ENCODE measurements around the gene DACH1. TPM values are rescaled to one million over a fixed set of nuclear protein-coding genes. Genes with fewer than 3 reads are reported as not detected.

The DACH1 gene
- total RNA-seq, 3 donors from 2014 or later = 0.05 to 0.08 TPM; not detected in 1

GRCh38 chr13:71516521-71516920 is 350.5 kb downstream of the DACH1 start:
- no peaks in the 10 kb centered on the region for H3K27me3 Mint-ChIP-seq (ENCODE audit: low read depth)
- ATAC-seq (no peak), DNase-seq (no peak)
- H3K4me3 Mint-ChIP-seq = no peak overlapping the region
- H3K4me1 Mint-ChIP-seq (ENCODE audit: low read depth) = no peaks in the 10 kb centered on the region
- H3K36me3 Mint-ChIP-seq (ENCODE audit: insufficient read depth) = no peaks in the 10 kb centered on the region
- no peaks in the 10 kb centered on the region for H3K9me3 Mint-ChIP-seq

DNA sequence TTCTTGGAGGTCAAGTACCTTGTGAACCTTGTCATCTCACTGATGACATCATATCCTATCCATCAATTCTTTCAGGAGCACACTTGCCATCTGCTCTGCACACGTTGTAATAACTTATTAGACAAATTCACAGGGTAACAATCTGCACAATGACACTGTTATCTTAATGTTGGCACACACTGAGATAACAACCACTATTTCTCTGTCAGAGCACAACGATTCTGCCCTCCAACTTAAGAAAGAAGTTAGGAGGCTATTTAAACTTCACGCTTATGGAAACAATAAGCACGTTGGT is 351.3 kb downstream of the DACH1 start:
- ATAC-seq (no peak), DNase-seq (no peak)
- H3K9me3 Mint-ChIP-seq = no peaks in the 10 kb centered on the region
- H3K4me1 Mint-ChIP-seq (ENCODE audit: low read depth) = no peaks in the 10 kb centered on the region
- no peaks in the 10 kb centered on the region for H3K27me3 Mint-ChIP-seq (ENCODE audit: low read depth)
- H3K4me3 Mint-ChIP-seq = no peak overlapping the region
- H3K36me3 Mint-ChIP-seq (ENCODE audit: insufficient read depth) = no peaks in the 10 kb centered on the region

DNA sequence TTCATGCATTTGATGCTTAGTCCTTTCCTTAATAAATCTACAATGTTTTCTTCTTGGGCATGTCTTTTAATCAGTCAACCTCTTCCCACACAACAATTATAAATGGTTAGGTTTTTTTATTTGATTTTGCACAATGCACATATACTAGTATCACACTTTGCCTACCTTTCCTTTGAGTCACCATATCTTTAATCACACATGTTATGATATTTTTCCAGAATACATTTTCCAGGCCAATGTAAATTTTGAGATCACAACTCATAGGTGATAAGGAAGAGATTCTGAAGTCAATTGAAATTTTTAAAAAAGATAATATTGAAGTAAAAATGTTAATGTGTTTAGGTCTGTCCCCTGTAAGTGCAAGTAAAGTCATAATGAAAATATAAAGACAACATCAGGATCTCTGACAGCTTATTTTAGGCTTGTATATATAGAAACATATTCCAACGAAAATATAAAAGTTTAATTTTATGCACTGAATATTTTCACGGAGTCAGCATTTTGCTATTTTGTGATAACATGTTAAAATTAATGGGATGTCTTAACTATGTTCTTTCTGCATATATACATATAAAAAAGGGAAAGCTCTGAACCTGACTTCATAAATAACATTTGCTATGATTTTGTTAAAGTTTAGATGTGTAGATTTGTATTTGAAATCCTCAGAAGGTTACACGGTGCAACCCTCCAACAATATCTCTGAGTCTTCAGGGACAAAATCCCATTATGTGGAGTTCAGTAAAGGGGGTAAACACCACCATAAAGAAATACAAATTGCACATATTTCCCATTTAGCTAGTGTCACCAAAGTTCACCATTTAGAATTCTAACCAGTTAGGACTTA is 351.9 kb downstream of the DACH1 start:
- Mint-ChIP-seq H3K4me1 (ENCODE audit: low read depth) (no peaks in the 10 kb centered on the region), H3K27me3 (ENCODE audit: low read depth) (no peaks in the 10 kb centered on the region), H3K4me3 (no peak overlapping the region), H3K9me3 (no peaks in the 10 kb centered on the region), H3K36me3 (ENCODE audit: insufficient read depth) (no peaks in the 10 kb centered on the region)
- DNase-seq (no peak), ATAC-seq (no peak)

DNA sequence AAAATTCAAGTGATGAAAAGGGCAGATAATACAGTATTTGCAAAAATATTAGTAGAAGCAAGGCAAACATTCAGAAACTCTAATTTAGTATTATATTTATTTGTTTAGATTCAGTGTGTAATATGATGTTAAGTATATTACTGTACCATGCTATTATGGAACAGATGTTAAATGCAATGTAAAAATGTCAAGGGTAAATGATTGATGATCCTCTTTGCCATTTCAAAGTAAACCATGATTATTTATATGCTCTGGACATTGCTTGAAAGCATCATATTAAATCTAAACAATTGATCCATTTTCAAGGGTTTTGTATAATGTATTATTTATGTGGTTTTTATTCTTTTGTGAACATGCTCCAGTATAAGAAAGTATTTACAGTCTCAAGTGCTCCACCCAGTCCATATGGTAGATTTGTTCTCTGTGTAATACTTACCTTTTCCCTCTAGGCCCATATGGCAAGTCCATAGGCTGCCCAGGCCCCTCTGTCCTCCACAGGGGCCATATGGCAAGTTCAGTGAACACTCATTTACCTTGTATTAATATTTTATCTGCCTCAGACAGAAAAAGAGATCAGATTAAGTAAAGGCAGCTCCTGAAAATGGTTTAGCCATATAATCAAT is 353.5 kb downstream of the DACH1 start:
- Mint-ChIP-seq H3K4me1 (ENCODE audit: low read depth) (no peaks in the 10 kb centered on the region), H3K27me3 (ENCODE audit: low read depth) (no peaks in the 10 kb centered on the region), H3K9me3 (no peaks in the 10 kb centered on the region), H3K4me3 (no peak overlapping the region), H3K36me3 (ENCODE audit: insufficient read depth) (no peaks in the 10 kb centered on the region)
- DNase-seq (no peak), ATAC-seq (no peak)

DNA sequence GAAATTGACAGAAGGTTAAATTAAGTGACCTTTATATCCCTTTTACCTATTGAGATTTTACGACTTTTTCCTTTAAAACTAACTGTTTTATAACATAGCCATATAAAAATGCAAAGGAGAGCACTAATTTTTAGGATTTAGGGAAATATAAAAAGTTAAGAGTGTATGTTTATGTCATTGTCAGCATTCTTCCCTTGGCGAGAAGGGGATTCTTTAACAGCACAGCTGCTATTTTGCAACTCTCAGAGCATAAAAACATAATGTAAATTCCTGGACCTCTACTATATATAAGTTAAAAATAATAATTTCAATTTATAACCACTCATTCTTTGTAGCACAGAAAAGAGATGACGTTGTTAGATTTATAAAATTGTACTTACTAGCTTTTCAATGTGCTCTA is 363.2 kb downstream of the DACH1 start:
- Mint-ChIP-seq H3K9me3 (peaks cover 4% of the 10 kb centered on the region), H3K27me3 (ENCODE audit: low read depth) (no peaks in the 10 kb centered on the region), H3K4me1 (ENCODE audit: low read depth) (no peaks in the 10 kb centered on the region), H3K4me3 (no peak overlapping the region), H3K36me3 (ENCODE audit: insufficient read depth) (no peaks in the 10 kb centered on the region)
- DNase-seq (no peak), ATAC-seq (no peak)

DNA sequence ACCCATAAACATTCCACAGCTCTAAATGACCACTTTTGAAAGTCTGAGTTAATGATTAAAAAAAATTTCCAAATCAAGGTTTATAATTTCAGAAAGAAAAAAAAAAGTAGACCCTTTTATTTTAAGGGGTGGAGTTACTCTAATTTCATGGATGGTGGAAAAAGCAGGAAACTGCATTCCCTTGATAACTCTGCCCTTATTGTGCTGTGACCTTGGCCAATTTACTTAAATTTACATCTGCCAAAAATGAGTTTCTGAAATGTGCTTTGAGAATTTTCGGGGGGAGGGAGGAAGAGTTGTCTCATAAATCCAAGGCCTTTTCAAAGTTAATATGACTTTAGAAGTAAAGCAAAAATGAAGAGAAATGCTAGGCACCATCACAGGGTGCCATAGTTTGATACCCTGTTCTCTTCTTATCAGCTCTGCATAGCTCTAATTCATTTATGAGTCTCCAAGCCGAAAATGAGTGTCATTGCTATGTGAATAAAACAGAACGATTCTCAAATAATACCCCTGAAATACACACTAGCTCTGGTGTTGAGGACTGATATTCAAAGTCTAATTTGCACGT is 367.0 kb downstream of the DACH1 start:
- Mint-ChIP-seq H3K4me3 (no peak overlapping the region), H3K36me3 (ENCODE audit: insufficient read depth) (no peaks in the 10 kb centered on the region), H3K27me3 (ENCODE audit: low read depth) (no peaks in the 10 kb centered on the region), H3K4me1 (ENCODE audit: low read depth) (no peaks in the 10 kb centered on the region), H3K9me3 (peaks cover 7% of the 10 kb centered on the region)
- ATAC-seq (no peak), DNase-seq (no peak)

GRCh38 chr13:71499235-71499634 is 367.8 kb downstream of the DACH1 start:
- DNase-seq = no peak
- no peaks in the 10 kb centered on the region for H3K4me1 Mint-ChIP-seq (ENCODE audit: low read depth)
- H3K36me3 Mint-ChIP-seq (ENCODE audit: insufficient read depth) = no peaks in the 10 kb centered on the region
- no peak overlapping the region for H3K4me3 Mint-ChIP-seq
- peaks cover 5% of the 10 kb centered on the region for H3K9me3 Mint-ChIP-seq
- no peak for ATAC-seq
- H3K27me3 Mint-ChIP-seq (ENCODE audit: low read depth) = no peaks in the 10 kb centered on the region

DNA sequence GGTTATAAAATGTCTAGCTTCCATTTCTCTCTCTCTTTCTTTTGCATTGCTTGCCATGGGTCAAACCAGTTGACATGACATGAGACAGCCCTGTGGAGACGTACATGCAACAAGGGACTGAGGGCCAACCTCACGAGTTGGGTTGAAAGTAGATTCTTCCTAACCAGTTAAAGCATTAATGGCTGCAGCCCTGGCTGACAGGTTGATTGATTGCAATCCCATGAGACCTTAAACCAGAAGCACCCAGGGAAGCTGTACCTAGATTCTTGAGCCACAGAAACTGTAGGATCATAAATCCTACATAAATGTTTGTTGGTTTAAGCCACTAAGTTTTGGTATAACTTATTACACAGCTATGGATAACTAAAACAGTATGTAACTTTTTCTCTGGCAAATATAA is 373.8 kb downstream of the DACH1 start:
- Mint-ChIP-seq H3K4me1 (ENCODE audit: low read depth) (no peaks in the 10 kb centered on the region), H3K36me3 (ENCODE audit: insufficient read depth) (no peaks in the 10 kb centered on the region), H3K9me3 (peaks cover 5% of the 10 kb centered on the region), H3K27me3 (ENCODE audit: low read depth) (no peaks in the 10 kb centered on the region), H3K4me3 (no peak overlapping the region)
- DNase-seq = no peak
- ATAC-seq = no peak

GRCh38 chr13:71492346-71492871 is 374.6 kb downstream of the DACH1 start:
- Mint-ChIP-seq H3K4me3 (no peak overlapping the region), H3K9me3 (peaks cover 5% of the 10 kb centered on the region), H3K4me1 (ENCODE audit: low read depth) (no peaks in the 10 kb centered on the region), H3K27me3 (ENCODE audit: low read depth) (no peaks in the 10 kb centered on the region), H3K36me3 (ENCODE audit: insufficient read depth) (no peaks in the 10 kb centered on the region)
- DNase-seq (no peak), ATAC-seq (no peak)

DNA sequence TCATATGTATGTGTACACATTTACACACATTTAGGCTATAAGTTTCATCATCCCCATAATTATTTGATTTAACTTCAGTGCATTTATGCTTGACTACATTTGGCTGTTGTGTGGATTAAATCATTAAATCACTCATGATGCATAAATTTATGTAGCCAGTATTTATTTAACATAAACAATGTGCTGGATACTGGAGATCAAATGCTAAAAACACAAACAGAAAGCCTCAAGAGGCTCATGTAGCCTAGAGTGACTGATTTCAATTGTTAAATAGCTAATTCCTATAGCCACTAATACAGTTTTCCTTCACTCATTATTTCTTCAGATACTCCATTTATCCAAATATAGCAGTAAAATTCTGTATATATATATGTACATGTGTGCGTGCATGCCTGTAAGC is 376.0 kb downstream of the DACH1 start:
- Mint-ChIP-seq H3K4me3 (no peak overlapping the region), H3K9me3 (peaks cover 5% of the 10 kb centered on the region), H3K36me3 (ENCODE audit: insufficient read depth) (no peaks in the 10 kb centered on the region), H3K4me1 (ENCODE audit: low read depth) (no peaks in the 10 kb centered on the region), H3K27me3 (ENCODE audit: low read depth) (no peaks in the 10 kb centered on the region)
- no peak for DNase-seq
- no peak for ATAC-seq

- H3K9me3 Mint-ChIP-seq = peaks cover 5% of the 10 kb centered on the region
- no peaks in the 10 kb centered on the region for H3K4me1 Mint-ChIP-seq (ENCODE audit: low read depth)
- DNase-seq (no peak), ATAC-seq (no peak)
- no peaks in the 10 kb centered on the region for H3K36me3 Mint-ChIP-seq (ENCODE audit: insufficient read depth)
- no peak overlapping the region for H3K4me3 Mint-ChIP-seq
- no peaks in the 10 kb centered on the region for H3K27me3 Mint-ChIP-seq (ENCODE audit: low read depth)
Measured at GRCh38 chr13:71489041-71489440, 378.0 kb downstream of the DACH1 start.

- Mint-ChIP-seq H3K4me1 (ENCODE audit: low read depth) (no peaks in the 10 kb centered on the region), H3K9me3 (peaks cover 5% of the 10 kb centered on the region), H3K36me3 (ENCODE audit: insufficient read depth) (no peaks in the 10 kb centered on the region)
Measured at GRCh38 chr13:71488201-71488600, 378.8 kb downstream of the DACH1 start.

GRCh38 chr13:71485913-71486312 is 381.1 kb downstream of the DACH1 start:
- ATAC-seq (no peak), DNase-seq (no peak)
- H3K4me3 Mint-ChIP-seq = no peak overlapping the region
- no peaks in the 10 kb centered on the region for H3K9me3 Mint-ChIP-seq
- H3K27me3 Mint-ChIP-seq (ENCODE audit: low read depth) = no peaks in the 10 kb centered on the region
- no peaks in the 10 kb centered on the region for H3K4me1 Mint-ChIP-seq (ENCODE audit: low read depth)
- no peaks in the 10 kb centered on the region for H3K36me3 Mint-ChIP-seq (ENCODE audit: insufficient read depth)

More at GRCh38 chr13:71488201-71488600, 378.8 kb downstream of the DACH1 start:
- Mint-ChIP-seq H3K4me3 (no peak overlapping the region), H3K27me3 (ENCODE audit: low read depth) (no peaks in the 10 kb centered on the region)
- DNase-seq = no peak
- no peak for ATAC-seq

- H3K9me3 Mint-ChIP-seq = no peaks in the 10 kb centered on the region
- no peaks in the 10 kb centered on the region for H3K4me1 Mint-ChIP-seq (ENCODE audit: low read depth)
- ATAC-seq (no peak), DNase-seq (no peak)
- H3K27me3 Mint-ChIP-seq (ENCODE audit: low read depth) = no peaks in the 10 kb centered on the region
- no peaks in the 10 kb centered on the region for H3K36me3 Mint-ChIP-seq (ENCODE audit: insufficient read depth)
- no peak overlapping the region for H3K4me3 Mint-ChIP-seq
Measured at GRCh38 chr13:71483733-71484132, 383.3 kb downstream of the DACH1 start.

DNA sequence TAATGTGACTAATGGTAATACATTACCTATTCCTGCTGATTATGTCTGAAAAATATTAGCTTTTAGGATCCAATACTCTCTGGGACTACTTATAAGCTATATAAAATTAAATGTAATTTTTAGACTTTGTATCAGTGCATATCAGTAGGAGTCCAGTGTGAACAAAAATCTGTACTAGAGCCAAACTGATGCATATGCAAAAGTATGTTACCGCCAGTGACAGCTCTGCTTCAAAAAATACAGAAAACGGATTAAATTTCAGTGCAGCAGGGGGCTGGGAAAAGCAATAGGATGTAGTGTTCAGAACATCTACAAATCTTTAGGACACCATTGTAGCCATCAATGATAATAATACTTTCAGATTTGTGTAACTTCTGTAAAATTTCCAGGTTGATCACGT is 385.5 kb downstream of the DACH1 start:
- Mint-ChIP-seq H3K4me1 (ENCODE audit: low read depth) (no peaks in the 10 kb centered on the region), H3K36me3 (ENCODE audit: insufficient read depth) (no peaks in the 10 kb centered on the region), H3K4me3 (no peak overlapping the region), H3K27me3 (ENCODE audit: low read depth) (no peaks in the 10 kb centered on the region), H3K9me3 (no peaks in the 10 kb centered on the region)
- DNase-seq (no peak), ATAC-seq (no peak)
